BJ (cell line): Measurements from ENCODE around the gene PALS1. TPM values are rescaled to one million over a fixed set of nuclear protein-coding genes. Genes with fewer than 3 reads are reported as not detected.

Source experiments
- CTCF ChIA-PET: fragments of 350-600 bp; formaldehyde crosslinking; extraction: SDS; loops from one replicate; lab custom pipeline; 2021; ENCODE audit warnings: antibody characterized with exemption, inconsistent platforms; lab: Yijun Ruan, JAX
- POLR2A ChIA-PET: fragments of 300-600 bp; sonication (Branson Sonifier 250); formaldehyde crosslinking; extraction: SDS; loops from one replicate; lab custom pipeline; 2021; ENCODE audit warnings: antibody characterized with exemption; lab: Charles Lee
- DNase-seq: peaks from one replicate; pipeline ENCODE4 v3.0.0-alpha.2; 2011; ENCODE audit warnings: low read depth
- H3K27me3 ChIP-seq: 2 replicates; pipeline ENCODE4 v1.6.0; 2011; ENCODE audit warnings: low read length; ENCODE audit not compliant: control insufficient read depth, insufficient read depth
- H3K36me3 ChIP-seq: 2 replicates; pipeline ENCODE4 v1.5.1; 2011; ENCODE audit warnings: low read length; ENCODE audit not compliant: control insufficient read depth, insufficient read depth
- H3K4me3 ChIP-seq: 2 replicates; pipeline ENCODE4 v1.5.1; 2011; ENCODE audit warnings: low read depth, mild to moderate bottlenecking, control low read depth, low read length
- CTCF ChIP-seq: IDR thresholded peaks from 2 replicates; pipeline ENCODE4 v1.5.1; 2011; ENCODE audit warnings: low read depth, mild to moderate bottlenecking, control low read depth, inconsistent platforms, low read length, moderate library complexity; ENCODE audit not compliant: insufficient read depth
- polyA plus RNA-seq: library from polyadenylated mRNA; depleted of rRNA; stranded (reverse); fragments of >200 nt; gene quantifications from 2 replicates; pipeline ENCODE4 v1.2.3, GENCODE V29; 2011

Gene PALS1
- polyA plus RNA-seq, 1 experiment: 9.3 TPM

GRCh38 chr14:67253076-67253635, 11.9 kb downstream of the PALS1 start:
- Histone ChIP-seq H3K4me3 (no peak overlapping the region), H3K36me3 (no peaks in the 10 kb centered on the region), H3K27me3 (no peaks in the 10 kb centered on the region)
- no peak for TF ChIP-seq CTCF
- CTCF ChIA-PET: interaction anchor here (1.7 kb wide), 1 partner anchor 33 kb away, joined by 10 read pairs; no protein-coding TSS in a partner anchor
- POLR2A ChIA-PET: no interaction called here
- no peak for DNase-seq

- no peak for TF ChIP-seq CTCF
- Histone ChIP-seq H3K36me3 (no peaks in the 10 kb centered on the region), H3K27me3 (no peaks in the 10 kb centered on the region), H3K4me3 (no peak overlapping the region)
- CTCF ChIA-PET: no interaction called here
- POLR2A ChIA-PET: no interaction called here
- no peak for DNase-seq
Observed at GRCh38 chr14:67257906-67258305, 16.7 kb downstream of the PALS1 start.

GRCh38 chr14:67260965-67261364, 19.7 kb downstream of the PALS1 start:
- CTCF ChIA-PET: no interaction called here
- no peaks in the 10 kb centered on the region for H3K36me3 ChIP-seq
- no peak overlapping the region for H3K4me3 ChIP-seq
- DNase-seq: no peak
- POLR2A ChIA-PET: no interaction called here
- TF ChIP-seq CTCF: no peak
- no peaks in the 10 kb centered on the region for H3K27me3 ChIP-seq

GRCh38 chr14:67263499-67264149, 22.4 kb downstream of the PALS1 start:
- ChIA-PET POLR2A (interaction anchor here (0.7 kb wide), 1 partner anchor 12 kb away, joined by 3 read pairs; no protein-coding TSS in a partner anchor), CTCF (no interaction called here)

GRCh38 chr14:67265131-67265530, 23.9 kb downstream of the PALS1 start:
- Histone ChIP-seq H3K27me3 (no peaks in the 10 kb centered on the region), H3K36me3 (no peaks in the 10 kb centered on the region), H3K4me3 (no peak overlapping the region)
- ChIA-PET CTCF (interaction anchor here (0.5 to 0.7 kb wide), 2 partner anchors 21 to 85 kb away, joined by 3 read pairs; no protein-coding TSS in a partner anchor), POLR2A (no interaction called here)
- TF ChIP-seq CTCF: no peak
- no peak for DNase-seq

More at GRCh38 chr14:67263499-67264149, 22.4 kb downstream of the PALS1 start:
- no peak overlapping the region for H3K4me3 ChIP-seq
- no peak for DNase-seq
- H3K36me3 ChIP-seq: no peaks in the 10 kb centered on the region
- TF ChIP-seq CTCF: no peak
- H3K27me3 ChIP-seq: no peaks in the 10 kb centered on the region
